NCI-H748 (cell line): ENCODE results near the gene SNX13.
A peak's percentile ranks its signal among the peaks of the same experiment; 100 is the strongest.

Experiments
- DNase-seq: peaks from one replicate; lab custom pipeline; 2025; ENCODE audit not compliant: unreplicated experiment; lab: John Stamatoyannopoulos, UW

Gene SNX13

DNA sequence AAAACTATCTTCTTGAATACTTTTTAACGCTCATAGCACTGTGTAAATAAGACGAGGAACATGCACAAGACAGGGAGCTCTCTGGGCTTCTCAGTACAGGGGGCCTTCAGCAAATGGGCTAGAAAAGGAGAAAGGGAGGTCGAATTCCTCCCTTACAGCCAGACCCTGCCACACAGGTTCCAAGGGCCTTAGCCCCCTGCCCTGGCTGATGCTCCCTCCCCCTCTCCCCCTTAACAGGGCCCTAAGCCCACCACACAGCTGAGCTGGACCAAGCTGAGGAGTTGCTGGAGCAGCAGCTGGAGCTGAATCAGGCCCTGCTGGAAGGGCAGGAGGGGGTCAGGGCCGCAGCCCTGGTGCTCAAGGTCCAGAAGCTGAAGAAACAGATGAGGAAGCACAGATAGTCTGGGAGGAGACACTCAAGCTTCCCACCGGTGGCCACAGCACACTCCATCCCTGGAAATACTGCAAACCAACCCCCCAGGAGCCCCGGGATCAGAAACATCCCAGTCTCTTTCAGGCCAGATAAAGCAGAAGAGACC is 153.9 kb downstream of the SNX13 start:
- DNase-seq: no peak

DNA sequence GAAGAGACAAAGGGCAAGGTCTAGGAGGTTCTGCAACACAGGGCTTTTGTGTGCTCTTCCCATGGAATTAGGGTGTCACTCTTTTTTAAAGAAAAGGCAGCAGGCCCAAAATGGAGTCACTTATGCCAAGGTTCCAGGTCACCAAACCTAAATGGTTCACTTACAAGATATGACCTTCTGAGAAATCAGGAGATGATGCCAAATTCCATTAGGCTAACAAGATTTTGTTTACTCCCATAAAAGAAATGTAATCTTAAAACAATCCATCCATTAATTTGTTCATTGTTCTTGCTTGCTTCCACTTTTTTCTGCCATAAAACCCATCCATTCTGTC is 158.1 kb downstream of the SNX13 start:
- DNase-seq: no peak

DNA sequence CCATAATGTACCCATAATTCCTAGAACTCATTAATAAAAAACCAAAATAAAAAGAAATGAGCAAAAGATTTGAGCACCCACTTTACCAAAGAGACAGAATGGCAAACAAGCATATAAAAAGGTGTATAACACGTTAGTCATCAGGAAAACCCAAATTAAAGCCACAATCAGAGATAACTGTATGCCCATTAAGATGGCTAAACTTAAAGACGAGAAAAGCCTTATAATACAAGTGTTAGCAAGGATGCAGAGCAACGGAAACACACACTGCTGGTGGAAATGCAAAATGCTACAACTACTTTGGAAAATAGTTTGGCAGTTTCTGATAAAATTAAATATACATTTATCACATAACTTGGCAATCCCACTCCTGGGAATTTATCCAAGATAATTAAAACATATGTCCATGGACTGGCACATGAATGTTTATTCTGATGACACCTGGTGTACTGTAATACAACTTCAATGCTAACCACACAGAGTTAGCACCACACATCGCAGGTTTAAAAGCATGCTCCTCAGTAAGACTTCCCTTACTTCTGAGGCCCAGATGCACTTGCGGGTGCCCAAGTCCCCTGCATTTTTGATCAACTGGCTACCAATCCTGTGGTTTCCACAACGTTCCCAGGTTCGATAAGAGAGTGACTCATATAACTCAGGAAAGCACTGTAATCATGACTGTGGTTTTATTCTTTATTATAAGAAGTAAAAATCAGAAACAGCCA is 158.6 kb downstream of the SNX13 start:
- no peak for DNase-seq

GRCh38 chr7:17779381-17779780 is 160.9 kb downstream of the SNX13 start:
- DNase-seq: no peak

DNA sequence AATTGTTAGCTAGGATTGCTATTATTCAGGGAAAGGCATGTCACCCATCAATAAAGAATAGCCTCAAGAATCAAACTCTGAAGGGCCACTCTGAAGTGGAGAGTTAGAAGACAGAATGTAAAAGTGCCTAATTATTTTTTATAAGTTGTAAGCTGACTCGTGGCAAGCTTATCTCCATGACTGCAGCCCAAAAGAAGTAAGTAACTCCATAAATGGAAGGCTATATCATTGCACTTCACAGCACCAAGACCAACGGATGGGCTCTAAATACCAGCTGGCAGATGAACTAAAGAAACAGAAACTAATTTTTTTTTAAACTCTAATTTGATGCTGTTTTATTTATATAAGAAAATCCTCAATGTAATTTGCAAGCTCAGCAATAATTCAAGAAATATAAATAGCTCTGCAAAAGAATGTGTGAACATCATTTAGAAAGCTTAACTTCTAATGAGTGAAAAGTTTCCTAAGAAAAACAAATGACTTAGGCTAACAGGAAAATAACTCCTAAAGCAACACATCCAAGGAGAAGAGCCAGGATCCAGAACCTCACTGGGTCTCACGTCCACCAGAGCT is 165.5 kb downstream of the SNX13 start:
- no peak for DNase-seq

- DNase-seq: no peak
Measured at GRCh38 chr7:17774248-17774647, 166.0 kb downstream of the SNX13 start.

- DNase-seq: no peak
Measured at GRCh38 chr7:17773289-17773626, 167.0 kb downstream of the SNX13 start.

- DNase-seq: no peak
Measured at GRCh38 chr7:17772581-17773288, 167.6 kb downstream of the SNX13 start.

GRCh38 chr7:17771901-17772408 is 168.3 kb downstream of the SNX13 start:
- no peak for DNase-seq

DNA sequence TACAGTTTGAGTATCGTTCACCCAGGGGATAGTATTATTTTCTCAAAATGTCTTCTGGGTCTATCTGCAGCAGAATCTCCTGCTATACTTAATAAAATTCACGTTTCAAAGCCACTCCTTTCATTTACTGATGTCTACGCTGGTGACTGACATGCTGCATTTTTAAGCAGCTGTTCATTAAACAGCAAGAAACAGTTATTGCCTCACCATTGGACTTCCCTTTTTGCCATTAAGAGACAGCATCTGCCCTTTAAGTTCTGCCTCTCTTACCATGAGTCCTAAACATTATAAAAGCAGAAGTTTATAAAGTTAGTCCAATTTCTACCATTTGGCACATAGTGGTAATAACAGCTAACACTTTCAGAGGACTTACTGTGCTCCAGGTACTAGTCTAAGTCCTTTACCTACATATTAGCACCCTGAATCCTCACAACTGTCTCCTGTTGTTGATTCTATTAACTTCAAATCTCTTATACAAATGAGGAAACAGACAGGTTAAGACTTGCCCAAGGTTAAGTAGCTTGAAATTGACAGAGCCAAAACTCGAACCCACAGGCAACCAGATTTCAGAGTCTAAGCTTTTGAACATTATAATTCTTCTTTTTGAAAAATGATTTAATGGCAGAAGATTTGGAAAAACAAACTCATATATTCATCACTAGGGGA is 169.5 kb downstream of the SNX13 start:
- no peak for DNase-seq

DNA sequence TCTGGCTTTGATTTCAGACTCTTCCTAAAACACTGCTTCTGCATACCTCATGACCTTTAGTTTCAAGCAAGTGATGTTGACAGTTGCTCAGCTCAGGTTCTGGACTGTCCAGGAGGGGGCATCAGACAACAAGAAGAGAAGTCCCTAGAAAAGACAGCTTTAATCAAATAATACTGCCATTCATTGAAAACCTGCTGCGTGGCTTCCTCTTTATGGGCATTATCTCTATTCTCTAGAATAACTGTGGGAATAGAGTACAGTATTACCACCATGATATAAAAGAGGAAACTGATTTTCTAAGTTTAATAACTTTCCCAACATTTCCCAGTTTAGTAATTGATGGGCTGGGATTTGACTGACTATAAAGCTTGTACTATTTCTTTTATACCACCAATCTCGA is 170.4 kb downstream of the SNX13 start:
- peak; percentile 70 for DNase-seq

DNA sequence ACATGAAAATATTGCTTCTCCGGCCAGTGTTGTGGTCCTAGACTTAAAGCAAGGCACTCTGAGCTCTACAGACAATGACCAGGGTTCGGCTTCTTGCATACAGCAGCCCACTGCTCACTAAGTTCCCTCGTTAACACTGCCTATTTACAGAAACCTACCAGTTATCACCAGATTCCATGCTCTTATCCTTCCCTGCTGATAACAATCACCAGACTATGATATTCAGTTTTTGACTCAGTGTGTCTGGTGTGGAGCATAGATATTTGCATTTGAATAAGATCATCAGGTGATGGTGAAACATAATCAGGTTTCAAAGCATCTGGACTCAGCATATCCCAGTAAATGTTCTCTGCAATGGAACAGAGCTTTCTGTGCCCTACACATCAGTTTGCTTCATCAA is 182.3 kb downstream of the SNX13 start:
- DNase-seq: no peak

DNA sequence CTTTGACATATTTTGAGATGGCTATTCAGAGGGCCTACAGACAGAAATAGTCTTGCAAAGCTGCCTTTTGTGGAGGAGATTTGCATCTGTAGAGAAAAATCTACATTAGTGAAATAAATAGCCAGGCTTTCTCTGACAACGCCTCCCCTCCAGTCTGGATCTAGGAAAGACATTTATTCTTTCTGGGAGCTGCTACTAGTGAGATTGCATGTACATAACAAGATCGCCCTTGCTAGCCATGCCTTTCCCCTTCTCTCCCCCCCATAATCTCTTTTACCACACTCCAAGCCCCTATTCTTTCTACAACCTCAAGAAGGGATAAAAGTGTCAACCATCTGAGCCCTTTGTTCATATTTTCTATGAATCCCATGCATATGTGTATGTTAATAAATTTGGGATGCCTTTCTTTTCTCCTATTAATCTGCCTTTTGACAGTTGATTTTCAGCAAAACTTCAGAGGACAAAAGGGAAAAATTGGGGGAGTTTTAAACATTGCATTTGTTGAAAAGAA is 194.2 kb downstream of the SNX13 start:
- DNase-seq: no peak

DNA sequence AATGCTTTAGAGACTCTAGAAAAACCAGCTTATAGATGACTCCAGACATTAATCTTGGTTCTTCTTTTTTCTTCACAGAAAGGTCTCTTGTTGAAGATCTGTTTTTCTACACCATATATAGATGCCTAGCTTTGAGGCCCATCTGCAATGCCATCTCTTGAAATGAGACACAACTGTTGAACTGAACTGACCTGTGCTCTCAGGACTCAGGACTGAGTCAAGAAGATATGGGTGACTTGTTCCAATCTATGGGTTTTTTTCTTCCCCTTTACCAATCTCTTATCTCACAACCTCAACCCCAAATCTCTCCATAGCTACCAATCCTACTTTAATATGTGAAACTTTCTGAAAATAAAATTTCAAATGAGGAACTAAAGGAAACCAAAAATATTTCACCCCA is 194.7 kb downstream of the SNX13 start:
- DNase-seq: no peak

GRCh38 chr7:17743316-17743715 is 197.0 kb downstream of the SNX13 start:
- no peak for DNase-seq

DNA sequence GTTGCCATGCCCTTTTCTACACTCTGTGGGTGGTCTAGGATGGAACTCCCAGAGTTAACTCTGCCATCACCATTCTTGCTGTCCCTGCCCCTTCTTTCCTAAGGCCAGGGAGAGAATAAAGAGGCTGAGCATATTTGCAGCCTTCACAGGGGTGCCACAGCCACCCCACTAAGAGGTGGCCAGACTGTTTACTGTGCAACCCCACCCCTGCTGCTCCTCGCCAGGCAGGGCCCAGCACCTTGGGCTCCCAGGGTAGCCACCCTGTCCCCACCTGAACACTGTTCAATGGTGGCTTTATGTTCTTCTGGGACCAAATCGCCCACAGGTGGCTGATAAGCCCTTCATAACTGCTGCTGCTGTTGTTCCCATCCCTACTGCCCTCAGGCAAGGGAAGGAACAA is 198.9 kb downstream of the SNX13 start:
- no peak for DNase-seq
